ENCODE measurements around the gene IL32. TPM values are rescaled to one million over a fixed set of nuclear protein-coding genes. Genes with fewer than 3 reads are reported as not detected.

The IL32 gene
- polyA plus RNA-seq, 2 of the 4 experiments (the other 2 are of a cell fraction): 8.9 to 20.2 TPM

GRCh38 chr16:3098459-3099394 is 33.3 kb downstream of the IL32 start, which contains the start of gene ZSCAN10:
TSS of gene ZSCAN10 (minus strand) at chr16:3099294. CDS start at chr16:3092937, 6,357 bp downstream.
- WGBS (ENCODE audit: missing lambda C conversion rate): 85% methylated on average over 19 of the region's 21 CpGs
- H3K4me3 ChIP-seq: no peak within 1 kb of the TSS; the same call in 2 of the 3 replicates
- TF ChIP-seq BHLHE40 (IDR thresholded peaks at IDR 0.05; ENCODE audit: low read depth, low read length): no peak
- TF ChIP-seq MAX (IDR thresholded peaks at IDR 0.05): no peak
- no peak for TF ChIP-seq ZC3H11A (IDR thresholded peaks at IDR 0.05)
- TF ChIP-seq EHMT2 (IDR thresholded peaks at IDR 0.05; ENCODE audit: low read depth): no peak
- no peak for TF ChIP-seq POLR2AphosphoS2 (conservative IDR thresholded peaks at IDR 0.05; ENCODE audit: low read length)
- no peak for TF ChIP-seq GATA3 (IDR thresholded peaks at IDR 0.05; ENCODE audit: borderline replicate concordance)
- no peak for TF ChIP-seq FOSB (CRISPR knock-in tag; IDR thresholded peaks at IDR 0.05)
- TF ChIP-seq HES2 (IDR thresholded peaks at IDR 0.05): no peak
- TF ChIP-seq JUN (IDR thresholded peaks at IDR 0.05): no peak
- TF ChIP-seq USF2 (IDR thresholded peaks at IDR 0.05): no peak
- no peak for TF ChIP-seq RARB (CRISPR knock-in tag; IDR thresholded peaks at IDR 0.05)
- TF ChIP-seq RCOR1 (IDR thresholded peaks at IDR 0.05; ENCODE audit: low read depth, low read length): no peak
- no peak for TF ChIP-seq RFX5 (IDR thresholded peaks at IDR 0.05)
- TF ChIP-seq SMC3 (IDR thresholded peaks at IDR 0.05): no peak
- TF ChIP-seq CHD4 (IDR thresholded peaks at IDR 0.05; ENCODE audit: borderline replicate concordance): no peak
- TF ChIP-seq ELK1 (IDR thresholded peaks at IDR 0.05; ENCODE audit: low read depth, low read length): no peak
- TF ChIP-seq ATOH8 (CRISPR knock-in tag; IDR thresholded peaks at IDR 0.05; ENCODE audit: low read depth): no peak
- no peak for TF ChIP-seq EP300 (IDR thresholded peaks at IDR 0.05)

GRCh38 chr16:3099395-3099731 is 33.9 kb downstream of the IL32 start:
- Histone ChIP-seq H3K4me2 (no peak overlapping the region; the same call in 2 of the 3 replicates), H3K27ac (no peak overlapping the region), H3K4me3 (no peak overlapping the region), H3K4me1 (peaks cover 15% of the 10 kb centered on the region), H3K9me3 (no peaks in the 10 kb centered on the region)
- no peak for ATAC-seq
- 92% methylated on average over 5 of the region's 5 CpGs for WGBS (ENCODE audit: missing lambda C conversion rate)
- CTCF ChIA-PET: interaction anchor here (1.0 to 10.9 kb wide), 8 partner anchors 9 to 67 kb away, joined by 3 to 124 read pairs (median 5); partner anchors contain the start of gene IL32
- FAIRE-seq: no peak
- no peak for TF ChIP-seq ELK1 (IDR thresholded peaks at IDR 0.05; ENCODE audit: low read depth, low read length)
- no peak for TF ChIP-seq CTCF (IDR thresholded peaks at IDR 0.05)
- TF ChIP-seq TP53 (CRISPR knock-in tag; IDR thresholded peaks at IDR 0.05): no peak
- no peak for TF ChIP-seq FOSL2 (IDR thresholded peaks at IDR 0.05)
- TF ChIP-seq FOSL2 (CRISPR knock-in tag; IDR thresholded peaks at IDR 0.05): no peak
- TF ChIP-seq NPAS2 (CRISPR knock-in tag; IDR thresholded peaks at IDR 0.05; ENCODE audit: borderline replicate concordance): no peak
- TF ChIP-seq ESRRA (IDR thresholded peaks at IDR 0.05; ENCODE audit: borderline replicate concordance, low read length): no peak
- TF ChIP-seq ZNF302 (CRISPR knock-in tag; IDR thresholded peaks at IDR 0.05): no peak
- POLR2A ChIA-PET: no interaction called here
- no peak for DNase-seq (ENCODE audit: low read depth in 1 of 2, low spot score in 1 of 2)

More at GRCh38 chr16:3098459-3099394, 33.3 kb downstream of the IL32 start, which contains the start of gene ZSCAN10:
- ChIA-PET POLR2A (interaction anchor here (0.5 to 1.1 kb wide), 2 partner anchors 8 to 14 kb away, joined by 3 to 4 read pairs; partner anchors contain the start of gene ZNF205), CTCF (interaction anchor here (0.6 to 10.9 kb wide), 11 partner anchors 8 to 76 kb away, joined by 3 to 124 read pairs (median 5); partner anchors contain the start of gene IL32)
- peak within 1 kb of the TSS; percentile 52 for H3K4me2 ChIP-seq
- DNase-seq (ENCODE audit: low read depth in 1 of 2, low spot score in 1 of 2): no peak
- peaks cover 15% of the 10 kb centered on the region for H3K4me1 ChIP-seq
- no peaks in the 10 kb centered on the region for H3K9me3 ChIP-seq
- H3K27ac ChIP-seq: peak within 1 kb of the TSS in 1 of 2 experiments; percentile 78; a peak in 3 of 6 replicates
- no peak for ATAC-seq
- FAIRE-seq: no peak

All from A549 (cell line).